A549 (cell line): ENCODE data around the gene ATG2A. TPM values are rescaled to one million over a fixed set of nuclear protein-coding genes. Genes with fewer than 3 reads are reported as not detected.

Experiments
- ATAC-seq, 2 experiments: fragments of 200-7000 bp in 1 of 2; fragments of >200 bp in 1 of 2; cut with Nextera tagmentation in 1 of 2; cut with Tn5 transposase in 1 of 2; 3 replicates each; pipeline versions ENCODE4 v1.8.0 to v1.9.1; 2018 to 2020; ENCODE audit warnings: mild to moderate bottlenecking in 1 of 2, moderate library complexity in 1 of 2
- CTCF ChIA-PET: fragments of 300-600 bp; sonication (Branson Sonifier 250); formaldehyde crosslinking; extraction: SDS; loops from one replicate; lab custom pipeline; 2021; ENCODE audit warnings: antibody characterized with exemption, inconsistent platforms; lab: Yijun Ruan, JAX
- POLR2A ChIA-PET: fragments of 350-600 bp; formaldehyde crosslinking; extraction: SDS; loops from one replicate; lab custom pipeline; 2021; ENCODE audit warnings: antibody characterized with exemption, inconsistent platforms; lab: Yijun Ruan, JAX
- DNase-seq, 2 experiments: peaks; one replicate each; pipeline versions ENCODE4 v3.0.0 to v3.0.0-alpha.2; 2011 to 2016; ENCODE audit warnings: low read depth in 1 of 2, low spot score in 1 of 2
- FAIRE-seq: peaks from 2 replicates; lab custom pipeline; 2011; peaks lifted over from hg19 to GRCh38; lab: Jason Lieb, UNC
- H3K27ac ChIP-seq, 2 experiments: fragments of >200 bp; sonication (Bioruptor Twin); formaldehyde crosslinking; 3 replicates each; pipeline ENCODE4 v1.5.1; 2016 to 2017
- H3K4me1 ChIP-seq: fragments of >200 bp; sonication (Bioruptor Twin); formaldehyde crosslinking; 3 replicates; pipeline ENCODE4 v1.6.1; 2016
- H3K4me2 ChIP-seq: fragments of >200 bp; sonication (Bioruptor Twin); formaldehyde crosslinking; 3 replicates; pipeline ENCODE4 v1.6.1; 2016
- H3K4me3 ChIP-seq: fragments of >200 bp; sonication (Bioruptor Twin); formaldehyde crosslinking; 3 replicates; pipeline ENCODE4 v1.5.1; 2016
- H3K9me3 ChIP-seq: fragments of >200 bp; sonication (Bioruptor Twin); formaldehyde crosslinking; 3 replicates; pipeline ENCODE4 v1.6.1; 2016
- BCL3 ChIP-seq: fragments of >200 bp; sonication (Bioruptor Twin); formaldehyde crosslinking; IDR thresholded peaks from 3 replicates; pipeline ENCODE4 v1.6.1; 2016
- CEBPB ChIP-seq, 2 experiments: fragments of >200 bp in 1 of 2; sonication (Bioruptor Twin) in 1 of 2; formaldehyde crosslinking in 1 of 2; IDR thresholded peaks; 2 replicates each; pipeline ENCODE4 v1.6.1; 2012 to 2016
- EHF ChIP-seq: fragments of 250-450 bp; sonication (Bioruptor Pico); IDR thresholded peaks from 2 replicates; pipeline ENCODE4 v1.5.0; 2020; ENCODE audit warnings: mild to moderate bottlenecking
- EHMT2 ChIP-seq: fragments of 200-600 bp; sonication (generic); IDR thresholded peaks from 2 replicates; pipeline ENCODE4 v1.6.1; 2016; ENCODE audit warnings: antibody characterized with exemption, low read depth, mild to moderate bottlenecking, moderate library complexity
- ELK1 ChIP-seq: fragments of 150-350 bp; IDR thresholded peaks from 2 replicates; pipeline ENCODE4 v1.6.1; 2014; ENCODE audit warnings: low read depth, mild to moderate bottlenecking, low read length
- FOSL2 ChIP-seq, 2 experiments: fragments of 450-650 bp in 1 of 2; fragments of >200 bp in 1 of 2; sonication (Bioruptor Twin) in 1 of 2; formaldehyde crosslinking; IDR thresholded peaks; 2 replicates each; pipeline versions ENCODE4 v1.5.0 to v1.6.1; 2016 to 2020; ENCODE audit warnings: mild to moderate bottlenecking in 1 of 2, moderate library complexity in 1 of 2
- GATA3 ChIP-seq: IDR thresholded peaks from 2 replicates; pipeline ENCODE4 v1.6.1; 2012; ENCODE audit warnings: borderline replicate concordance
- HES2 ChIP-seq: fragments of >200 bp; sonication (Bioruptor Twin); formaldehyde crosslinking; IDR thresholded peaks from 2 replicates; pipeline ENCODE4 v1.6.1; 2016
- JUN ChIP-seq, 2 experiments: fragments of >200 bp; sonication (Bioruptor Twin); formaldehyde crosslinking; IDR thresholded peaks; 2 replicates in 1 of 2; 3 replicates in 1 of 2; pipeline ENCODE4 v1.6.1; 2016 to 2017
- KDM1A ChIP-seq: fragments of 200-600 bp; sonication (generic); IDR thresholded peaks from 2 replicates; pipeline ENCODE4 v1.6.1; 2016; ENCODE audit warnings: low read depth, mild to moderate bottlenecking
- KDM5A ChIP-seq: fragments of 200-600 bp; sonication (generic); IDR thresholded peaks from 2 replicates; pipeline ENCODE4 v1.6.1; 2016; ENCODE audit warnings: antibody characterized with exemption, mild to moderate bottlenecking
- MAX ChIP-seq: IDR thresholded peaks from 2 replicates; pipeline ENCODE4 v1.6.1; 2012
- NPAS2 ChIP-seq: fragments of 250-450 bp; sonication (Bioruptor Pico); IDR thresholded peaks from 2 replicates; pipeline ENCODE4 v1.8.0; 2022; ENCODE audit warnings: mild to moderate bottlenecking, moderate library complexity, borderline replicate concordance
- POLR2AphosphoS2 ChIP-seq: conservative IDR thresholded peaks from 2 replicates; pipeline ENCODE4 v1.6.1; 2012; ENCODE audit warnings: low read length, improper control_type of control experiment, inconsistent platforms
- RFX5 ChIP-seq: fragments of 450-650 bp; IDR thresholded peaks from 2 replicates; pipeline ENCODE4 v1.7.1; 2014; ENCODE audit warnings: antibody characterized with exemption, mild to moderate bottlenecking, moderate library complexity
- ZSCAN20 ChIP-seq: fragments of 250-450 bp; sonication (Bioruptor Pico); IDR thresholded peaks from 2 replicates; pipeline ENCODE4 v1.8.0; 2022; ENCODE audit warnings: mild to moderate bottlenecking, moderate library complexity
- WGBS: methylation state at CpG from one replicate; pipeline ENCODE4 v1.1.6; 2017; ENCODE audit errors: missing lambda C conversion rate; 5-methylcytosine and 5-hydroxymethylcytosine counted together
- polyA plus RNA-seq, 4 experiments: library from polyadenylated mRNA; depleted of rRNA in 3 of 4; stranded (reverse); fragments of >200 nt; fragmentation: RNase III in 1 of 4; extraction: RNeasy Plus Mini Kit Qiagen cat#74134 plus additional on column Dnase treatment in 1 of 4; gene quantifications; 2 replicates in 3 of 4; 3 replicates in 1 of 4; pipeline ENCODE4 v1.2.3, GENCODE V29; 2011 to 2017
- TF ChIP-seq, protein P1 (sequence below): IDR thresholded peaks from 2 replicates; pipeline ENCODE4 v1.6.1; 2012; ENCODE audit warnings: low read depth, borderline replicate concordance
- TF ChIP-seq, protein P2 (sequence below): fragments of 200-600 bp; sonication (generic); IDR thresholded peaks from 2 replicates; pipeline ENCODE4 v1.6.1; 2016; ENCODE audit warnings: antibody characterized with exemption, mild to moderate bottlenecking, moderate library complexity

Gene ATG2A
- polyA plus RNA-seq, 2 of the 4 experiments (the other 2 are of a cell fraction), result 3.1 to 13.4 TPM

- TF ChIP-seq JUN (IDR thresholded peaks at IDR 0.05) (0 out of 5 replicates have a peak, but pooled peaks of 1 of the 2 experiments have one; percentile 14), ZSCAN20 (CRISPR knock-in tag) (no peak), FOSL2 (IDR thresholded peaks at IDR 0.05) (no peak), FOSL2 (CRISPR knock-in tag; IDR thresholded peaks at IDR 0.05) (0 out of 2 replicates have a peak, but pooled peaks have one; percentile 3), MAX (peak; percentile 63), POLR2AphosphoS2 (no peak), EHF (CRISPR knock-in tag) (peak; percentile 26; the same call in 1 of the 2 replicates), RFX5 (no peak), GATA3 (no peak), HES2 (no peak)
- TF ChIP-seq, protein P1, sequence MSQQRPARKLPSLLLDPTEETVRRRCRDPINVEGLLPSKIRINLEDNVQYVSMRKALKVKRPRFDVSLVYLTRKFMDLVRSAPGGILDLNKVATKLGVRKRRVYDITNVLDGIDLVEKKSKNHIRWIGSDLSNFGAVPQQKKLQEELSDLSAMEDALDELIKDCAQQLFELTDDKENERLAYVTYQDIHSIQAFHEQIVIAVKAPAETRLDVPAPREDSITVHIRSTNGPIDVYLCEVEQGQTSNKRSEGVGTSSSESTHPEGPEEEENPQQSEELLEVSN, result no peak
- ATAC-seq (peak; percentile 47 to 48; a peak in 4 of 6 replicates), FAIRE-seq (no peak), DNase-seq (peak; percentile 65 to 76)
- ChIA-PET POLR2A (no interaction called here), CTCF (interaction anchor here (0.5 to 14.9 kb wide), 8 partner anchors 21 to 117 kb away, joined by 3 to 132 read pairs (median 5); partner anchors contain the start of gene ARL2)
- WGBS, result 15% methylated on average over 17 of the region's 23 CpGs
- peak overlapping the region; percentile 77 to 91 for H3K27ac ChIP-seq
- H3K4me2 ChIP-seq, result peak overlapping the region; percentile 85
- H3K4me3 ChIP-seq, result peak overlapping the region; percentile 70
- no peaks in the 10 kb centered on the region for H3K9me3 ChIP-seq
- peaks cover 15% of the 10 kb centered on the region for H3K4me1 ChIP-seq
Measured at GRCh38 chr11:64916040-64916774, 802 bp downstream of the ATG2A start.

GRCh38 chr11:64915376-64915887 lies 1.6 kb downstream of the ATG2A start:
- TF ChIP-seq CEBPB (IDR thresholded peaks at IDR 0.05) (no peak), NPAS2 (CRISPR knock-in tag) (no peak), BCL3 (no peak), ELK1 (no peak), KDM5A (no peak), KDM1A (no peak), EHMT2 (no peak)
- TF ChIP-seq, protein P2, sequence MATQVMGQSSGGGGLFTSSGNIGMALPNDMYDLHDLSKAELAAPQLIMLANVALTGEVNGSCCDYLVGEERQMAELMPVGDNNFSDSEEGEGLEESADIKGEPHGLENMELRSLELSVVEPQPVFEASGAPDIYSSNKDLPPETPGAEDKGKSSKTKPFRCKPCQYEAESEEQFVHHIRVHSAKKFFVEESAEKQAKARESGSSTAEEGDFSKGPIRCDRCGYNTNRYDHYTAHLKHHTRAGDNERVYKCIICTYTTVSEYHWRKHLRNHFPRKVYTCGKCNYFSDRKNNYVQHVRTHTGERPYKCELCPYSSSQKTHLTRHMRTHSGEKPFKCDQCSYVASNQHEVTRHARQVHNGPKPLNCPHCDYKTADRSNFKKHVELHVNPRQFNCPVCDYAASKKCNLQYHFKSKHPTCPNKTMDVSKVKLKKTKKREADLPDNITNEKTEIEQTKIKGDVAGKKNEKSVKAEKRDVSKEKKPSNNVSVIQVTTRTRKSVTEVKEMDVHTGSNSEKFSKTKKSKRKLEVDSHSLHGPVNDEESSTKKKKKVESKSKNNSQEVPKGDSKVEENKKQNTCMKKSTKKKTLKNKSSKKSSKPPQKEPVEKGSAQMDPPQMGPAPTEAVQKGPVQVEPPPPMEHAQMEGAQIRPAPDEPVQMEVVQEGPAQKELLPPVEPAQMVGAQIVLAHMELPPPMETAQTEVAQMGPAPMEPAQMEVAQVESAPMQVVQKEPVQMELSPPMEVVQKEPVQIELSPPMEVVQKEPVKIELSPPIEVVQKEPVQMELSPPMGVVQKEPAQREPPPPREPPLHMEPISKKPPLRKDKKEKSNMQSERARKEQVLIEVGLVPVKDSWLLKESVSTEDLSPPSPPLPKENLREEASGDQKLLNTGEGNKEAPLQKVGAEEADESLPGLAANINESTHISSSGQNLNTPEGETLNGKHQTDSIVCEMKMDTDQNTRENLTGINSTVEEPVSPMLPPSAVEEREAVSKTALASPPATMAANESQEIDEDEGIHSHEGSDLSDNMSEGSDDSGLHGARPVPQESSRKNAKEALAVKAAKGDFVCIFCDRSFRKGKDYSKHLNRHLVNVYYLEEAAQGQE, result no peak
- TF ChIP-seq, protein P1, result no peak
- TF ChIP-seq, all 56 proteins: peak for 0
- DNase-seq (no peak), ATAC-seq (no peak), FAIRE-seq (no peak)
- Histone ChIP-seq H3K27ac (peak overlapping the region; percentile 77 to 91), H3K9me3 (no peaks in the 10 kb centered on the region), H3K4me2 (peak overlapping the region; percentile 85), H3K4me1 (peaks cover 15% of the 10 kb centered on the region), H3K4me3 (peak overlapping the region; percentile 70; the same call in 2 of the 3 replicates)
- ChIA-PET CTCF (interaction anchor here (0.7 to 14.9 kb wide), 8 partner anchors 20 to 752 kb away, joined by 3 to 132 read pairs (median 7); partner anchors contain the start of gene ARL2), POLR2A (no interaction called here)
- 81% methylated on average over 6 of the region's 7 CpGs for WGBS
